ENCODE data around the gene EXOC6. TPM values are rescaled to one million over a fixed set of nuclear protein-coding genes. Genes with fewer than 3 reads are reported as not detected.
A peak's percentile ranks its signal among the peaks of the same experiment; 100 is the strongest.

The EXOC6 gene
- total RNA-seq, 2 experiments from 2014 or later: 9.4 to 9.9 TPM

DNA sequence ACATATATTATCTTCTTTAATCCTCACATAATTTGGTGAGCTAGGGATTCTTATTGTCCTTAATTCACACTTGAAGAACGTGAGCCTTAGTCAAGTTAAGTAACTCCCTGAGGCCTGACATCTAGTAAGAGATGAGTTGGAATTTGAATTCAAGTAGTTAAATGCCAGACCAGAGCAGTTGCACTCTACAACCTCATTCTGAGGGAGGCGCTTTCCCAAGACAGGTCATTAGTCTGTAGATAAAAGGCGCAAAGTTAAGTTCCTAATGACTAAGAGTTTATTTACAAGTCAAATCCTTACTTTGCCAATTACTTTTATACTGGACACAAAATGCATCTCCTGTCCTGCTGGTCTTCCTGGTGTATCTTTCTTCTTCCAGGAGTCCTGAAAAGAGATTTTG is 3.6 kb upstream of the EXOC6 start:
- Mint-ChIP-seq H3K27ac (no peak overlapping the region), H3K27me3 (no peaks in the 10 kb centered on the region), H3K9me3 (no peaks in the 10 kb centered on the region), H3K4me3 (no peak overlapping the region), H3K4me1 (peaks cover 35% of the 10 kb centered on the region), H3K36me3 (ENCODE audit: low read depth) (no peaks in the 10 kb centered on the region)
- DNase-seq: no peak
- ChIA-PET POLR2A (no interaction called here), CTCF (interaction anchor here (7.7 kb wide), 1 partner anchor 11 kb away, joined by 99 read pairs; no protein-coding TSS in a partner anchor)

DNA sequence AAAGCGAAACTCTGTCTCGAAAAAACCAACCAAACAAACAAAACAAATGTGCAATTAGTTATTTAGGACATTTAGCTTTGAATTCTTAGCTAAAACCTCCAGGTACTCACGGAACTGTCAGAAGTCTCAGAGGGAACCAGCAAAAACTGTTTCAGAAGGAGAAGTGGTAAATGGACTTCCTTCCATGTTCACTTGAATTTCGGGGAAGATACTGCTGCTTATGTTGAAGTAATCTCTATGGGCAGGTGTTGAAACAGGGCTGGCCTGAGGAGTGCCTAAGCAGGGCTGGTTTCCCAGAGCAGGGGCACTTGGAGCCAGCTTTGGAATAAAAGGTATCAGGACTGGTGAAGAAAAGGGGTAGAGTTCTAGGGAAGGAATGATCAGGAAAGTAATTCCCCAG is 2.4 kb upstream of the EXOC6 start:
- H3K9me3 Mint-ChIP-seq: no peaks in the 10 kb centered on the region
- ChIA-PET CTCF (interaction anchor here (0.8 to 7.7 kb wide), 4 partner anchors 12 to 39 kb away, joined by 3 to 99 read pairs (median 5); no protein-coding TSS in a partner anchor), POLR2A (interaction anchor here (0.7 to 1.5 kb wide), 3 partner anchors 9 to 922 kb away, joined by 3 to 5 read pairs (median 3); no protein-coding TSS in a partner anchor)
- H3K27me3 Mint-ChIP-seq: no peaks in the 10 kb centered on the region
- no peaks in the 10 kb centered on the region for H3K36me3 Mint-ChIP-seq (ENCODE audit: low read depth)
- H3K4me1 Mint-ChIP-seq: peaks cover 39% of the 10 kb centered on the region
- no peak overlapping the region for H3K27ac Mint-ChIP-seq
- no peak overlapping the region for H3K4me3 Mint-ChIP-seq
- DNase-seq: no peak

DNA sequence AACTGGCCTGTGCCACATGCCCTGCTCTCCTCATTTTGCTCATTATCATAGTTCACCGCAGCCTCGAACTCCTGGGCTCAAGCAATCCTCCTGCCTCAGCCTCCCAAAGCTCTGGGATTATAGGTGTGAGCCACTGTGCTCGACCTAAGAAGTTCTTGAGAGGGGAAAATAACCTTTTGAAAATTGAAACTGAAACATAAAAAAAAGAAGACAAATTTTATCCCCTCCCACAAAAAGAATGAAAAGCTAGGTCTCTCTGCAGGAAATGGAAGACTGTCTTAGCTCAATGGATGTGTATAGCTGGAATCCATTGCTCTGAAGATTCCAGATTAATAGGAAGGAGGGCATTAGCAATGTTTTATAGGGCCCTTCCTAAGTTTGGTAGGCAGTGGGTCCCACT is 2.0 kb upstream of the EXOC6 start:
- Mint-ChIP-seq H3K36me3 (ENCODE audit: low read depth) (no peaks in the 10 kb centered on the region), H3K9me3 (no peaks in the 10 kb centered on the region), H3K27me3 (no peaks in the 10 kb centered on the region), H3K4me1 (peaks cover 39% of the 10 kb centered on the region), H3K27ac (no peak overlapping the region), H3K4me3 (no peak overlapping the region)
- ChIA-PET POLR2A (interaction anchor here (0.7 to 2.9 kb wide), 5 partner anchors 9 to 922 kb away, joined by 3 to 17 read pairs (median 3); partner anchors contain the start of gene HHEX), CTCF (interaction anchor here (0.8 to 7.7 kb wide), 5 partner anchors 13 to 231 kb away, joined by 3 to 99 read pairs (median 5); no protein-coding TSS in a partner anchor)
- no peak for DNase-seq

DNA sequence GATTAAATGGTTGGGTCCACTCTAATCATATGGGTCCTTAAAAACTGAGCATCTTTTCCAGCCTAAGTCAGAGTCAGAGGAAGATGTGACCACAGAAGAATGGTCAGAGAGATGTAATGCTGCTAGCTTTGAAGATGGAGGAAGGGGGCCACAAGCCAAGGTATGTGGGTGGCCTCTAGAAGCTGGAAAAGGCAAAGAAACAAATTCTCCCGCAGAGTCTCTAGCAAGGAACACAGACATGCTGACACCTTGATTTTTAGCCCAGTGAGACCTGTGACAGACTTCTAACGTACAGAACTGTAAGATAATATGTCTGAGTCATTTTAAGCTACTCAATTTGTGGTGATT is 1.5 kb upstream of the EXOC6 start:
- H3K27me3 Mint-ChIP-seq: no peaks in the 10 kb centered on the region
- H3K36me3 Mint-ChIP-seq (ENCODE audit: low read depth): no peaks in the 10 kb centered on the region
- H3K4me3 Mint-ChIP-seq: peak overlapping the region; percentile 79
- H3K9me3 Mint-ChIP-seq: no peaks in the 10 kb centered on the region
- no peak overlapping the region for H3K27ac Mint-ChIP-seq
- DNase-seq: no peak
- H3K4me1 Mint-ChIP-seq: peaks cover 39% of the 10 kb centered on the region
- ChIA-PET CTCF (interaction anchor here (0.8 to 7.7 kb wide), 5 partner anchors 13 to 231 kb away, joined by 3 to 99 read pairs (median 5); no protein-coding TSS in a partner anchor), POLR2A (interaction anchor here (1.1 to 2.9 kb wide), 5 partner anchors 9 to 923 kb away, joined by 3 to 17 read pairs (median 5); partner anchors contain the start of gene HHEX)

DNA sequence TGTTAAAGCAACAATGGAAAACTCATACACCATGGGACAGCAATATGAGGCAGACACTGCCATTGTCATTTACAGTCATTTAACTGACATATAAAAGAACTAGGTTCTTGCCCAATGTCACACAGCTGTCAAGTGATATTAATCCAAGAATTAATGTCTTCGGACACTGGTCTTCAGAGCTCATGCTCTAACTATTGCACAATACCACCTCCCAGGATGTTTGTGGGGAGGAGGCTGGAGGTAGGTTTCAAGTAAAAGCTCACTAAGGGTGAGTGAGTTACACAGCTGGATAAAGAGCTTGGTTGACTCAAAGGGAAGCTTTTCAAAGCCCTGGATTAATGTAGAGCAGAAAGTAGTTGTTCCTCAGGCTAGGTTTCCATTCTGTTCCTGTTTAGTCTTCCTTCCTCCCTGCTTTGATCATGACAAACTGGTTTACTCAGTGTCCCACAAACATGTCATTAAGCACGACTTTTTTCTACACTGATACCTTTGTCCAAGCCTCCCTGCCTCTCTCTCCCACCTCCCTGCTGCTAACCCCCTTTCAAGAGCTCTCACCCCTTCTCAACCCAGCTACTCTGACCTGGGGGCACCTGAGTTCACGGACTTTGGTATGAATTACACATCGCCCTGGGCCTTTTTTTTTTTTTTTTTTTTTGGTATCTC is 987 bp upstream of the EXOC6 start:
- Mint-ChIP-seq H3K36me3 (ENCODE audit: low read depth) (no peaks in the 10 kb centered on the region), H3K4me1 (peaks cover 39% of the 10 kb centered on the region), H3K4me3 (peak overlapping the region; percentile 79), H3K9me3 (no peaks in the 10 kb centered on the region), H3K27me3 (no peaks in the 10 kb centered on the region), H3K27ac (peak overlapping the region; percentile 47)
- DNase-seq: no peak
- POLR2A ChIA-PET: interaction anchor here (1.0 to 2.9 kb wide), 7 partner anchors 8 to 923 kb away, joined by 3 to 17 read pairs (median 5); partner anchors contain the start of genes CEP55, HHEX and IDE
- CTCF ChIA-PET: interaction anchor here (0.6 to 7.7 kb wide), 6 partner anchors 8 to 230 kb away, joined by 3 to 99 read pairs (median 5); no protein-coding TSS in a partner anchor

DNA sequence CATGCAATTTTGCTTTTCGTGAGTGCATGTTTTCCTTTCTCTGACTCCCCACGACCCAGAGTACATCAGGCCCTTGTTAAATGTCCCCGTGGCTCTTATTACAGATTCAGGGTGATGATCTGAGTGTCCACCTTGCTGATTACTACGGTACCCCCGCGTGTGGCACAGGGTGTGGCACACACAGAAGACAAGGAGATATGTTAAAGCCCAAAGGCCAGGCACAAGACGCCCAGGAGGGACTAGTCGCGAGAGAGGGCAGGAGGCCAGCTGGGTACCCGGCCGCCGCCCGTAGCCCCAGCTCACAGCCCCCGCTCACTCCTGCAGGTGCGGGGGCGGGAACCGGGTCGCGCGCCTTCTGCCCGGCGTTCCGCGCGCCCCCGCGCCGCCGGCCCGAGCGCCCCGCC is 281 bp upstream of the EXOC6 start:
- Mint-ChIP-seq H3K36me3 (ENCODE audit: low read depth) (no peaks in the 10 kb centered on the region), H3K27me3 (no peaks in the 10 kb centered on the region), H3K27ac (peak overlapping the region; percentile 71), H3K4me1 (peaks cover 37% of the 10 kb centered on the region), H3K4me3 (peak overlapping the region; percentile 79), H3K9me3 (no peaks in the 10 kb centered on the region)
- DNase-seq: no peak
- POLR2A ChIA-PET: interaction anchor here (0.7 to 2.9 kb wide), 17 partner anchors 9 to 655 kb away, joined by 3 to 17 read pairs (median 4); partner anchors contain the start of genes CEP55, CPEB3, HHEX and IDE
- CTCF ChIA-PET: interaction anchor here (0.8 to 7.7 kb wide), 6 partner anchors 9 to 532 kb away, joined by 3 to 99 read pairs (median 4); no protein-coding TSS in a partner anchor

DNA sequence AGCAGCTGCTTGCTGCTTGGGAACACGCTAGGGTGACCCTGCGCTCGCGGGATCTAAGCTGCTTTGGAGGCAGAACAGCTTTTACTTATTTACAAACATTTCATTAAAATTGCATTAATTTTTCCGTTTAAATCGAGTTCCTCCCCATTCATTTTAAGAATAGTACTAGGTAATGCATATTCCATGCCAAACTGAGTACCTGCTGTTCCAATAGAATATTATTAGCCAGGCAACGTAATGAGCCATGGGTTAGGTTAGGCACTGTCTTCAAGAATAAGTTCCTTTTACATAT is 860 bp downstream of the EXOC6 start:
- ChIA-PET CTCF (interaction anchor here (0.7 to 7.7 kb wide), 4 partner anchors 7 to 531 kb away, joined by 3 to 99 read pairs (median 4); no protein-coding TSS in a partner anchor), POLR2A (interaction anchor here (1.1 to 2.9 kb wide), 10 partner anchors 10 to 529 kb away, joined by 3 to 17 read pairs (median 5); partner anchors contain the start of gene HHEX)
- Mint-ChIP-seq H3K27me3 (no peaks in the 10 kb centered on the region), H3K9me3 (no peaks in the 10 kb centered on the region), H3K4me1 (peaks cover 35% of the 10 kb centered on the region), H3K36me3 (ENCODE audit: low read depth) (no peaks in the 10 kb centered on the region), H3K4me3 (peak overlapping the region; percentile 80), H3K27ac (peak overlapping the region; percentile 69)
- DNase-seq: no peak

DNA sequence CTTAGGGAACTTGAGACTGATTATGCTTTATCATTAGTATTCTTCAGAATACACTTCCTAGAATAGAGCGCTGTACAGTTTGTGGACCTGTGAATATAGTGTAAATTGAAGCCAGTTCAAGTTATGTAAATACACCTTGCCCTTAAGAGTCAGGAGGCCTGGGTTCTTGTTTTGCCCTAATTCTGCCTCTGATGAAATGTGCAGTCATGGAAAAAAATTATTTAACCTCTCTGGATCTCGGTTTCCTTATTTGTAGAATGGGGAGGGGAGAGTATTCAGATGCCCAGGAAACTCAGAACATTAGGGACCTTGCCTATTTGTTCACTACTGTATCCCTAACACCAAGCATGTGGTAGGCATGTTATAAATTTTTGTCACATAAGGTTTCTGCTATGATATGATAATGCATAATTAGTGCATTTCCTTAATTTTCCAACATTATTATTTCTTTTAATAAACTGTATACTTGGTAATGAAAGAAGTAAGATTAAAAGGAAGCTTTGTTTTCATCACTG is 1.3 kb downstream of the EXOC6 start:
- CTCF ChIA-PET: interaction anchor here (0.7 to 1.6 kb wide), 2 partner anchors 7 to 8 kb away, joined by 4 read pairs; no protein-coding TSS in a partner anchor
- H3K4me3 Mint-ChIP-seq: peak overlapping the region; percentile 80
- POLR2A ChIA-PET: interaction anchor here (0.9 to 1.8 kb wide), 7 partner anchors 13 to 528 kb away, joined by 3 to 11 read pairs (median 4); no protein-coding TSS in a partner anchor
- H3K4me1 Mint-ChIP-seq: peaks cover 35% of the 10 kb centered on the region
- no peaks in the 10 kb centered on the region for H3K27me3 Mint-ChIP-seq
- H3K9me3 Mint-ChIP-seq: no peaks in the 10 kb centered on the region
- peak overlapping the region; percentile 69 for H3K27ac Mint-ChIP-seq
- H3K36me3 Mint-ChIP-seq (ENCODE audit: low read depth): no peaks in the 10 kb centered on the region
- no peak for DNase-seq

DNA sequence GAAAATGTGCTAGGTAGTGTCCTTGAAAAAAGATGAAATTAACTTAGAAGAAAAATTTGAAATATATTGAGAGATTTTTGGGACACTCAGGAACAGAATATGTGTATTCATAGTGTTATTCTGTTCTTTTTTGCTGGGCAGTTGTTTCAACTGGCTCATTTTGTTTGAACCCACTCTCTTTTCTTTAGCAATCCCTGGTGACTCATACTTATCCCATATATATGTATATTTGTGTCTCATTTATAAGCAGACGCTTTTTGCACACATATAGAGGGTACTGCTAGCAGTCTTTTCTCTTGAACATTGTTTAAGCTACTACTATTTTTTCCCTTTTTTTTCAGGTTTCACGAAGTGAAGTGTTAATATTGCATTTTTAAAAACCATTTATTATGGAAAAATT is 1.9 kb downstream of the EXOC6 start:
- Mint-ChIP-seq H3K9me3 (no peaks in the 10 kb centered on the region), H3K27ac (no peak overlapping the region), H3K4me3 (no peak overlapping the region), H3K27me3 (no peaks in the 10 kb centered on the region), H3K4me1 (peaks cover 35% of the 10 kb centered on the region), H3K36me3 (ENCODE audit: low read depth) (no peaks in the 10 kb centered on the region)
- ChIA-PET POLR2A (interaction anchor here (0.9 kb wide), 1 partner anchor 28 kb away, joined by 3 read pairs; no protein-coding TSS in a partner anchor), CTCF (interaction anchor here (0.5 to 0.7 kb wide), 2 partner anchors 8 to 582 kb away, joined by 3 to 4 read pairs; no protein-coding TSS in a partner anchor)
- DNase-seq: no peak

DNA sequence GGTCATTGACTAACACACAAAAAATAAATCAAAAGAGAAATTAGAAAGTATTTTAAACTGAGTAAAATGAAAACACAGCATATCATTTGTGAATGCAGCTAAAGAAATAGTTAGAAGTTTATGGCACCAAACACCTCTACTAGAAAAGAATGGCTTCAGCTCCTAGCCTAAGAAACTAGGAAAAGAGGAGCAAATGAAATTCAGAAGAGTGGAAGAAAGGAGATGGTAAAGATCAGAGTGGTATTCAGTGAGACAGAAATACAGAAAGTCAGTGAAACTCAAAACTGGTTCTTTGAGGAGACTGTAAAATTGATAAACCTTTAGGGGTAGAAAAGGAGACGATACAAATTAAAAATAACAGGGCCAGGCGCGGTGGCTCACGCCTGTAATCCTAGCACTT is 2.7 kb downstream of the EXOC6 start:
- peaks cover 32% of the 10 kb centered on the region for H3K4me1 Mint-ChIP-seq
- no peak for DNase-seq
- H3K36me3 Mint-ChIP-seq (ENCODE audit: low read depth): no peaks in the 10 kb centered on the region
- ChIA-PET CTCF (interaction anchor here (0.6 to 3.8 kb wide), 2 partner anchors 9 to 577 kb away, joined by 4 to 17 read pairs; no protein-coding TSS in a partner anchor), POLR2A (no interaction called here)
- no peak overlapping the region for H3K27ac Mint-ChIP-seq
- no peaks in the 10 kb centered on the region for H3K27me3 Mint-ChIP-seq
- no peak overlapping the region for H3K4me3 Mint-ChIP-seq
- H3K9me3 Mint-ChIP-seq: no peaks in the 10 kb centered on the region

DNA sequence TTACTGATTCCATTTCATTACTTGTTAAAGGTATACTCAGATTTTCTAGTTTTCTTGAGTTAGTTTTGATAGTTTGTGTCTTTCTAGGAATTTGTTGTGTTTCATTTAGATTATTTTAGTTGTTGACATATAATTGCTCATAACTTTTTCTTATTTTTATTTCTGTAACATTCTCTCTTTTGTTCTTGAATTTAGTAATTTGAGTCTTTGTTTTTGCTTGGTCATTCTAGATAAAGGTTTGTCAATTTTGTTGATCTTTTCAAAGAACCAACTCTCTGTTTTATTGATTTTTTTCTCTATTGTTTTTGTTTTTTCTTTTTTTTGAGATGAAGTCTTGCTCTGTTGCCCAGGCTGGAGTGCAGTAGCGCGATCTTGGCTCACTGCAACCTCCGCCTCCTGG is 7.2 kb downstream of the EXOC6 start:
- DNase-seq: no peak
- no peaks in the 10 kb centered on the region for H3K27me3 Mint-ChIP-seq
- no peaks in the 10 kb centered on the region for H3K4me1 Mint-ChIP-seq
- H3K9me3 Mint-ChIP-seq: peaks cover 28% of the 10 kb centered on the region
- no peak overlapping the region for H3K27ac Mint-ChIP-seq
- peaks cover 23% of the 10 kb centered on the region for H3K36me3 Mint-ChIP-seq (ENCODE audit: low read depth)
- H3K4me3 Mint-ChIP-seq: no peak overlapping the region
- ChIA-PET POLR2A (no interaction called here), CTCF (interaction anchor here (1.6 kb wide), 1 partner anchor 12 kb away, joined by 6 read pairs; no protein-coding TSS in a partner anchor)

DNA sequence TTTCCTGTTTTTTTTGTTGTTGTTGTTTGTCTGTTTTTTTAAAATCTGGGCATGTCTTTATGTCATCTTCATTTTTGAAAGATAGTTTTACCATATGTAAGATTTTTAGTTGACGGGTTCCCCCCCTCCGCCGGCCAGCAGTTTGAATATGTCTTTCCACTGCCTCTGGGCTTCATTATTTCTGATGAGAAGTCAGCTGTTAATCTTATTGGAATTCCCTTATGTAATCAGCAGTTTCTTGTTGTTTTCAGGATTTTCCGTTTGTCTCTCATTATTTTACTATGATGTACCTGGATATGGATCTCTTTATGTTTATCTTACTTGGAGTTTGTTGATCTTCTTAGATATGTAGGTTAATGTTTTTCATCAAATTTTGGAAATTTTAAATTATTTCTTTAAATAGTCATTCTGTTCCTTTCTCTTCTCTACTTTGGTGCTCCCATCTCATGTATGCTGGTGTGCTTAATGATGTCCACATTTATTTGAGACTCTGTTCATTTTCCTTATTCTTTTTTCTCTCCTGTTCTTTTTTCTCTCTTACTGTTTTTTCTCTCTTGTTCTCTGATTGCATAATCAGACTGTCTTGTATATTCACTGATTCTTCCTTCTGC is 9.7 kb downstream of the EXOC6 start:
- no peaks in the 10 kb centered on the region for H3K4me1 Mint-ChIP-seq
- no peak overlapping the region for H3K27ac Mint-ChIP-seq
- ChIA-PET POLR2A (no interaction called here), CTCF (no interaction called here)
- peaks cover 28% of the 10 kb centered on the region for H3K9me3 Mint-ChIP-seq
- peaks cover 24% of the 10 kb centered on the region for H3K36me3 Mint-ChIP-seq (ENCODE audit: low read depth)
- no peak overlapping the region for H3K4me3 Mint-ChIP-seq
- H3K27me3 Mint-ChIP-seq: no peaks in the 10 kb centered on the region
- DNase-seq: no peak

DNA sequence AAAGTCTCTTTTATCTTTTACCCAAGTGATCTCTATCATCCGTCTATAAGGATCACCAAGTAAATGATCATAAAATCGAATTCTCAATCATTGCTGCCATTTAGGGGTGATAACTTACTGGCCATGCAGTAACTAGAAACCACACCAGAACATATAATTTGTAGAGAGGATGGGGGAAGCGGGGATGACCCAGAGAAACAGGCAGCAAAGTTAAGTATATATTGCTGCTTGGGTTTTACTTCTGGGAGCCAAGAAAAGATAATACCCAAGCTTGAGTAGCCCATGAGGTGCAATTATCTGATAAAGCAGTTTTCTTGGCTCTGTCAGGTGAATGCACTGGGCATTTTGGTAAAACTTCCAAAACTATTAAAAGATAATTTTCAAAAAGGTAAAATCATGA is 18.9 kb downstream of the EXOC6 start:
- Mint-ChIP-seq H3K36me3 (ENCODE audit: low read depth) (no peaks in the 10 kb centered on the region), H3K4me1 (peaks cover 2% of the 10 kb centered on the region), H3K27ac (no peak overlapping the region), H3K9me3 (no peaks in the 10 kb centered on the region), H3K27me3 (no peaks in the 10 kb centered on the region), H3K4me3 (no peak overlapping the region)
- ChIA-PET POLR2A (no interaction called here), CTCF (no interaction called here)
- DNase-seq: no peak

Measured in activated CD4-positive, alpha-beta memory T cell treated with anti-CD3 and anti-CD28 coated beads, Interleukin-2, amount 10 ng/mL, durations not matched to agents 7 days and 5 days (primary cell).